H1 (cell line): ENCODE results near the gene CRK. TPM values are rescaled to one million over a fixed set of nuclear protein-coding genes. Genes with fewer than 3 reads are reported as not detected.

Source experiments
- CTCF ChIA-PET: fragments of 300-600 bp; sonication (Branson Sonifier 250); formaldehyde crosslinking; loops from one replicate; lab custom pipeline; 2021; ENCODE audit not compliant: partially characterized antibody; lab: Charles Lee
- POLR2A ChIA-PET: fragments of 300-600 bp; sonication (Branson Sonifier 250); formaldehyde crosslinking; loops from one replicate; lab custom pipeline; 2021; ENCODE audit warnings: inconsistent platforms; ENCODE audit not compliant: partially characterized antibody; lab: Charles Lee
- DNase-seq, 2 experiments: peaks; one replicate each; pipeline versions ENCODE4 v3.0.0 to v3.0.0-alpha.2; 2010 to 2022; ENCODE audit warnings: low spot score in 2 of 2, low read depth in 1 of 2, mixed read lengths in 1 of 2
- FAIRE-seq: peaks from 2 replicates; lab custom pipeline; 2011; peaks lifted over from hg19 to GRCh38; lab: Jason Lieb, UNC
- H2AFZ ChIP-seq: 2 replicates; pipeline ENCODE4 v1.8.1; 2012; ENCODE audit warnings: low read length, inconsistent platforms
- H2AK5ac ChIP-seq: 2 replicates; pipeline ENCODE4 v1.6.1; 2013; ENCODE audit warnings: low read depth, low read length
- H2BK120ac ChIP-seq: replicated peaks from 2 replicates; pipeline ENCODE3; 2013; ENCODE audit warnings: low read depth, low read length, inconsistent platforms
- H2BK12ac ChIP-seq: 2 replicates; pipeline ENCODE4 v1.6.1; 2013; ENCODE audit warnings: low read depth, low read length
- H2BK15ac ChIP-seq: 2 replicates; pipeline ENCODE4 v1.6.1; 2013; ENCODE audit warnings: low read length
- H2BK20ac ChIP-seq: 2 replicates; pipeline ENCODE4 v1.6.1; 2013; ENCODE audit warnings: low read length
- H2BK5ac ChIP-seq: 2 replicates; pipeline ENCODE4 v1.6.1; 2013; ENCODE audit warnings: low read depth, low read length
- H3K14ac ChIP-seq: 2 replicates; pipeline ENCODE4 v1.6.1; 2013; ENCODE audit warnings: inconsistent platforms; ENCODE audit not compliant: insufficient read length
- H3K18ac ChIP-seq: 2 replicates; pipeline ENCODE4 v1.6.1; 2013; ENCODE audit warnings: low read length; ENCODE audit errors: extremely low read depth
- H3K23ac ChIP-seq: 2 replicates; pipeline ENCODE4 v1.6.1; 2013; ENCODE audit warnings: inconsistent platforms; ENCODE audit not compliant: insufficient read length
- H3K23me2 ChIP-seq: 2 replicates; pipeline ENCODE4 v1.6.1; 2013; ENCODE audit warnings: low read depth, low read length
- H3K27ac ChIP-seq: 2 replicates; pipeline ENCODE4 v1.6.1; 2011; ENCODE audit warnings: low read depth, low read length, inconsistent platforms
- H3K27me3 ChIP-seq, 4 experiments: replicated peaks in 1 of 4; 1 replicate in 1 of 4; 2 replicates in 3 of 4; pipeline versions ENCODE4 v1.6.1 to v1.8.1; 2011 to 2013; ENCODE audit warnings: low read length in 3 of 4, mild to moderate bottlenecking in 3 of 4, inconsistent platforms in 2 of 4, mixed read lengths in 2 of 4, moderate library complexity in 1 of 4; ENCODE audit not compliant: control insufficient read depth in 3 of 4, insufficient read depth in 3 of 4; ENCODE audit errors: extremely low read depth in 1 of 4
- H3K36me3 ChIP-seq, 4 experiments: 2 replicates each; pipeline versions ENCODE4 v1.6.1 to v1.8.1; 2011 to 2013; ENCODE audit warnings: mild to moderate bottlenecking in 4 of 4, low read length in 3 of 4, moderate library complexity in 2 of 4, control low read depth in 1 of 4, inconsistent platforms in 1 of 4; ENCODE audit not compliant: insufficient read depth in 4 of 4, control insufficient read depth in 2 of 4
- H3K4ac ChIP-seq: replicated peaks from 2 replicates; pipeline ENCODE3; 2013; ENCODE audit warnings: low read length, low read depth, mixed read lengths, inconsistent platforms; ENCODE audit not compliant: insufficient read length
- H3K4me1 ChIP-seq, 4 experiments: replicated peaks in 1 of 4; 1 replicate in 1 of 4; 2 replicates in 3 of 4; pipeline versions ENCODE4 v1.6.1 to v1.8.1; 2011 to 2013; ENCODE audit warnings: low read length in 3 of 4, inconsistent platforms in 2 of 4, mixed read lengths in 1 of 4; ENCODE audit not compliant: insufficient read depth in 4 of 4, control insufficient read depth in 3 of 4
- H3K4me2 ChIP-seq, 2 experiments: 2 replicates each; pipeline versions ENCODE4 v1.6.1 to v1.8.1; 2011 to 2013; ENCODE audit warnings: low read depth in 2 of 2, low read length in 2 of 2, control low read depth in 1 of 2, inconsistent platforms in 1 of 2, mild to moderate bottlenecking in 1 of 2; ENCODE audit not compliant: insufficient read depth in 1 of 2
- H3K4me3 ChIP-seq, 4 experiments: fragments of 200-600, 300-600 bp in 1 of 4; sonication (generic), shearing (Covaris generic), sonication (Bioruptor Twin) in 1 of 4; 2 replicates each; pipeline versions ENCODE4 v1.5.1 to v1.8.1; 2011 to 2016; ENCODE audit warnings: low read length in 4 of 4, low read depth in 3 of 4, control low read depth in 2 of 4, inconsistent platforms in 2 of 4, mild to moderate bottlenecking in 2 of 4, mixed read lengths in 1 of 4, moderate library complexity in 1 of 4; ENCODE audit not compliant: insufficient read depth in 2 of 4; ENCODE audit errors: extremely low read depth in 1 of 4
- H3K56ac ChIP-seq: replicated peaks from 2 replicates; pipeline ENCODE3; 2013; ENCODE audit warnings: low read depth, mild to moderate bottlenecking, mixed read lengths, low read length, inconsistent platforms; ENCODE audit not compliant: insufficient read length
- H3K79me1 ChIP-seq: 2 replicates; pipeline ENCODE4 v1.6.1; 2013; ENCODE audit warnings: low read depth, low read length, control low read depth
- H3K79me2 ChIP-seq, 2 experiments: 2 replicates each; pipeline versions ENCODE4 v1.6.1 to v1.8.1; 2012 to 2013; ENCODE audit warnings: low read length in 2 of 2, mild to moderate bottlenecking in 2 of 2, inconsistent platforms in 1 of 2; ENCODE audit not compliant: insufficient read depth in 2 of 2, control insufficient read depth in 1 of 2
- H3K9ac ChIP-seq, 4 experiments: replicated peaks in 1 of 4; 1 replicate in 1 of 4; 2 replicates in 3 of 4; pipeline versions ENCODE4 v1.6.1 to v1.8.1; 2011 to 2013; ENCODE audit warnings: low read depth in 3 of 4, low read length in 3 of 4, control low read depth in 2 of 4, mild to moderate bottlenecking in 2 of 4, moderate library complexity in 2 of 4, inconsistent platforms in 1 of 4; ENCODE audit errors: extremely low read depth in 1 of 4
- H3K9me3 ChIP-seq, 2 experiments: 2 replicates each; pipeline versions ENCODE4 v1.6.1 to v1.8.1; 2012 to 2013; ENCODE audit warnings: mild to moderate bottlenecking in 2 of 2, moderate library complexity in 2 of 2, control low read depth in 1 of 2, inconsistent platforms in 1 of 2, low read depth in 1 of 2, low read length in 1 of 2, mixed read lengths in 1 of 2; ENCODE audit not compliant: insufficient read depth in 2 of 2
- H4K20me1 ChIP-seq, 2 experiments: replicated peaks in 1 of 2; 2 replicates each; pipeline versions ENCODE3 to v1.8.1; 2011 to 2013; ENCODE audit warnings: inconsistent platforms in 2 of 2, low read length in 2 of 2, mild to moderate bottlenecking in 1 of 2; ENCODE audit not compliant: insufficient read depth in 2 of 2, control insufficient read depth in 1 of 2
- H4K5ac ChIP-seq: 2 replicates; pipeline ENCODE4 v1.6.1; 2013; ENCODE audit warnings: low read length, low read depth, mixed read lengths, inconsistent platforms; ENCODE audit not compliant: insufficient read length
- H4K8ac ChIP-seq: 2 replicates; pipeline ENCODE4 v1.8.0; 2013; ENCODE audit warnings: mild to moderate bottlenecking, moderate library complexity, low read length, inconsistent platforms; ENCODE audit not compliant: insufficient read depth; ENCODE audit errors: extremely low read depth
- H4K91ac ChIP-seq: replicated peaks from 2 replicates; pipeline ENCODE3; 2013; ENCODE audit warnings: low read length, mixed read lengths, inconsistent platforms; ENCODE audit not compliant: insufficient read length
- ASH2L ChIP-seq: fragments of 200-600, 300-600 bp; sonication (generic); IDR thresholded peaks from one replicate; pipeline ENCODE4 v1.7.1; 2017; ENCODE audit warnings: low read length
- ATF3 ChIP-seq: IDR thresholded peaks from 2 replicates; pipeline ENCODE4 v1.6.1; 2011; ENCODE audit warnings: low read depth, mild to moderate bottlenecking, low read length; ENCODE audit not compliant: insufficient read depth
- GABPA ChIP-seq: IDR thresholded peaks from 2 replicates; pipeline ENCODE4 v1.6.1; 2011; ENCODE audit warnings: mild to moderate bottlenecking, low read length, moderate library complexity, borderline replicate concordance; ENCODE audit not compliant: insufficient read depth
- JUND ChIP-seq: IDR thresholded peaks from 2 replicates; pipeline ENCODE4 v1.6.1; 2011; ENCODE audit warnings: mild to moderate bottlenecking, improper control_type of control experiment, low read length
- KDM1A ChIP-seq: fragments of 200-600, 300-600 bp; sonication (generic); IDR thresholded peaks from 2 replicates; pipeline ENCODE4 v1.7.1; 2016; ENCODE audit warnings: mild to moderate bottlenecking, low read length, borderline replicate concordance
- RBBP5 ChIP-seq: IDR thresholded peaks from 2 replicates; pipeline ENCODE4 v1.7.1; 2012; ENCODE audit warnings: low read depth, mild to moderate bottlenecking, inconsistent platforms, low read length, moderate library complexity, borderline replicate concordance
- SP1 ChIP-seq: IDR thresholded peaks from 2 replicates; pipeline ENCODE4 v1.6.1; 2011; ENCODE audit warnings: low read depth, low read length
- TAF7 ChIP-seq: optimal IDR thresholded peaks from 2 replicates; pipeline ENCODE3; 2011; ENCODE audit warnings: low read depth, mild to moderate bottlenecking, inconsistent platforms, low read length, moderate library complexity, borderline replicate concordance
- WGBS, 2 experiments: shearing (Covaris generic) in 1 of 2; methylation state at CpG; one replicate each; pipeline versions ENCODE4 v1.1.6 to v1.1.7; 2013 to 2015; ENCODE audit warnings: low lambda C conversion rate in 2 of 2, mixed read lengths in 2 of 2, inconsistent platforms in 1 of 2, low coverage in 1 of 2, missing lambda C conversion rate in 1 of 2; ENCODE audit not compliant: insufficient replicate concordance in 2 of 2, insufficient coverage in 1 of 2, insufficient read length in 1 of 2; ENCODE audit errors: extremely low coverage in 1 of 2, missing lambda C conversion rate in 1 of 2; 5-methylcytosine and 5-hydroxymethylcytosine counted together
- polyA plus RNA-seq, 7 experiments: library from polyadenylated mRNA; depleted of rRNA in 3 of 7; stranded (reverse) in 5 of 7; unstranded in 2 of 7; fragments of >200 nt in 5 of 7; fragments of 200-250 nt in 2 of 7; gene quantifications; 1 replicate in 5 of 7; 2 replicates in 1 of 7; 4 replicates in 1 of 7; pipeline versions ENCODE4 v1.2.1 to v1.2.3, GENCODE V29; 2011 to 2013; ENCODE audit warnings: missing spikeins in 2 of 7, mixed read lengths in 2 of 7
- total RNA-seq: library from RNA; stranded (reverse); fragmentation: NEBNext Ultra II Directional; extraction: Animal tissue kit (Norgen Biotek cat#: 25700); gene quantifications from 2 replicates; pipeline ENCODE4 v1.2.1, GENCODE V29; 2021
- TF ChIP-seq, protein P1 (sequence below), 3 experiments: IDR thresholded peaks; 1 replicate in 2 of 3; 2 replicates in 1 of 3; pipeline versions ENCODE4 v1.5.1 to v1.6.1; 2011; ENCODE audit warnings: low read length in 3 of 3, mild to moderate bottlenecking in 3 of 3, inconsistent platforms in 2 of 3, low read depth in 1 of 3, moderate library complexity in 1 of 3; ENCODE audit not compliant: insufficient read depth in 1 of 3; ENCODE audit errors: control extremely low read depth in 1 of 3

CRK gene
- total and polyA plus RNA-seq, 2 of the 8 experiments (the other 6 are each of a cell fraction or from before 2014, with no cell fraction given), result 32.8 to 57.1 TPM

GRCh38 chr17:1379208-1379929, 76.7 kb downstream of the CRK start:
- Histone ChIP-seq H2BK120ac (no peak overlapping the region), H3K27ac (no peak overlapping the region), H2BK12ac (no peak overlapping the region), H4K5ac (no peak overlapping the region), H3K23me2 (no peaks in the 10 kb centered on the region), H3K18ac (no peak overlapping the region), H3K9ac (no peak overlapping the region), H3K79me2 (peaks cover 90 to 99% of the 10 kb centered on the region in 2 experiments), H3K9me3 (no peaks in the 10 kb centered on the region), H3K4me2 (no peak overlapping the region), H3K14ac (no peak overlapping the region), H2BK15ac (no peak overlapping the region), H3K27me3 (no peaks in the 10 kb centered on the region), H4K20me1 (peaks cover 51 to 71% of the 10 kb centered on the region in 2 experiments), H2AK5ac (no peak overlapping the region), H3K4me3 (no peak overlapping the region), H2BK20ac (no peak overlapping the region), H3K56ac (no peak overlapping the region), H3K4me1 (peaks cover 0 to 3% (median 1%) of the 10 kb centered on the region in 4 experiments; a peak in 3 of 7 replicates), H4K8ac (no peak overlapping the region), H4K91ac (no peak overlapping the region), H2BK5ac (no peak overlapping the region; the same call in 1 of the 2 replicates), H3K79me1 (no peaks in the 10 kb centered on the region), H3K36me3 (peaks cover 0 to 7% (median 0%) of the 10 kb centered on the region in 4 experiments; a peak in 1 of 8 replicates), H3K23ac (no peak overlapping the region), H3K4ac (no peak overlapping the region), H2AFZ (no peak overlapping the region)
- no peak for FAIRE-seq
- DNase-seq, result no peak
- WGBS, 2 experiments, result 92% methylated on average over 11 of the region's 11 CpGs; no CpG with 5 or more reads in 1 of the 2 experiments
- POLR2A ChIA-PET, result interaction anchor here (0.8 to 5.9 kb wide), 4 partner anchors 11 to 38 kb away, joined by 3 to 82 read pairs (median 4); no protein-coding TSS in a partner anchor
- CTCF ChIA-PET, result interaction anchor here (1.0 to 5.3 kb wide), 3 partner anchors 9 to 18 kb away, joined by 3 to 34 read pairs (median 3); no protein-coding TSS in a partner anchor
- TF ChIP-seq GABPA (no peak), KDM1A (no peak), TAF7 (no peak), RBBP5 (no peak), SP1 (no peak), JUND (no peak), ATF3 (no peak), ASH2L (no peak)
- TF ChIP-seq, protein P1, sequence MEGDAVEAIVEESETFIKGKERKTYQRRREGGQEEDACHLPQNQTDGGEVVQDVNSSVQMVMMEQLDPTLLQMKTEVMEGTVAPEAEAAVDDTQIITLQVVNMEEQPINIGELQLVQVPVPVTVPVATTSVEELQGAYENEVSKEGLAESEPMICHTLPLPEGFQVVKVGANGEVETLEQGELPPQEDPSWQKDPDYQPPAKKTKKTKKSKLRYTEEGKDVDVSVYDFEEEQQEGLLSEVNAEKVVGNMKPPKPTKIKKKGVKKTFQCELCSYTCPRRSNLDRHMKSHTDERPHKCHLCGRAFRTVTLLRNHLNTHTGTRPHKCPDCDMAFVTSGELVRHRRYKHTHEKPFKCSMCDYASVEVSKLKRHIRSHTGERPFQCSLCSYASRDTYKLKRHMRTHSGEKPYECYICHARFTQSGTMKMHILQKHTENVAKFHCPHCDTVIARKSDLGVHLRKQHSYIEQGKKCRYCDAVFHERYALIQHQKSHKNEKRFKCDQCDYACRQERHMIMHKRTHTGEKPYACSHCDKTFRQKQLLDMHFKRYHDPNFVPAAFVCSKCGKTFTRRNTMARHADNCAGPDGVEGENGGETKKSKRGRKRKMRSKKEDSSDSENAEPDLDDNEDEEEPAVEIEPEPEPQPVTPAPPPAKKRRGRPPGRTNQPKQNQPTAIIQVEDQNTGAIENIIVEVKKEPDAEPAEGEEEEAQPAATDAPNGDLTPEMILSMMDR (IDR thresholded peaks at IDR 0.05; ENCODE audit: control extremely low read depth in 1 of 3, insufficient read depth in 1 of 3, low read depth in 1 of 3, low read length in 3 of 3), result no peak
